Small intestine (tissue), 7 donors: ENCODE data around the gene LSAMP. TPM values are rescaled to one million over a fixed set of nuclear protein-coding genes. Genes with fewer than 3 reads are reported as not detected.
A peak's percentile ranks its signal among the peaks of the same experiment; 100 is the strongest.

ENCODE experiments used
- DNase-seq, 2 donors: peaks; one replicate each; pipeline versions ENCODE4 v3.0.0 to v3.0.0-alpha.2; 2013
- FAIRE-seq: peaks from 2 replicates; lab custom pipeline; 2012; peaks lifted over from hg19 to GRCh38; lab: Jason Lieb, UNC
- H3K27ac ChIP-seq, 3 donors: one replicate each; pipeline ENCODE4 v1.5.1; 2013; ENCODE audit warnings: low read length in 2 of 3, mild to moderate bottlenecking in 2 of 3, control low read depth in 1 of 3, inconsistent platforms in 1 of 3, low read depth in 1 of 3, moderate library complexity in 1 of 3
- H3K27me3 ChIP-seq, 3 donors: one replicate each; pipeline ENCODE4 v1.6.1; 2013; ENCODE audit warnings: low read length in 3 of 3, inconsistent platforms in 1 of 3; ENCODE audit not compliant: control insufficient read depth in 3 of 3, insufficient read depth in 3 of 3
- H3K36me3 ChIP-seq, 3 donors: one replicate each; pipeline ENCODE4 v1.6.1; 2013; ENCODE audit warnings: low read length in 3 of 3, inconsistent platforms in 1 of 3, low read depth in 1 of 3, mild to moderate bottlenecking in 1 of 3, moderate library complexity in 1 of 3; ENCODE audit not compliant: control insufficient read depth in 3 of 3, insufficient read depth in 2 of 3
- H3K4me1 ChIP-seq, 3 donors: one replicate each; pipeline ENCODE4 v1.6.1; 2013; ENCODE audit warnings: low read length in 2 of 3, inconsistent platforms in 1 of 3, low read depth in 1 of 3, mild to moderate bottlenecking in 1 of 3, moderate library complexity in 1 of 3; ENCODE audit not compliant: control insufficient read depth in 3 of 3, insufficient read depth in 2 of 3
- H3K4me3 ChIP-seq, 3 donors: one replicate each; pipeline ENCODE4 v1.5.1; 2013; ENCODE audit warnings: low read length in 3 of 3, control low read depth in 1 of 3, inconsistent platforms in 1 of 3, low read depth in 1 of 3, mild to moderate bottlenecking in 1 of 3, moderate library complexity in 1 of 3
- H3K9me3 ChIP-seq, 2 donors: one replicate each; pipeline ENCODE4 v1.6.1; 2013; ENCODE audit warnings: low read depth in 1 of 2, low read length in 1 of 2; ENCODE audit not compliant: control insufficient read depth in 2 of 2, insufficient read depth in 1 of 2
- WGBS, 3 donors: extraction: QIAGEN DNeasy Blood & Tissue Kit; methylation state at CpG; one replicate each; pipeline ENCODE4 v1.1.7; 2013; 5-methylcytosine and 5-hydroxymethylcytosine counted together
- polyA plus RNA-seq, 4 donors: library from polyadenylated mRNA; stranded (reverse) in 3 of 4; unstranded in 1 of 4; fragments of 200-250 nt in 3 of 4; fragments of 120-200 nt in 1 of 4; gene quantifications; one replicate each; pipeline versions ENCODE4 v1.2.1 to v1.2.3, GENCODE V29; 2013
- donor health status: healthy with polysubstance abuse.
- donor health status: control.
- donor health status: control.
- donor health status: Bipolar disorder and iron deficiency.
- donor health status: healthy.

Gene LSAMP
- polyA plus RNA-seq, 4 donors: 0.27 to 2.9 (median 1.8) TPM; not detected in 1

GRCh38 chr3:115836944-115837343 is 608.3 kb downstream of the LSAMP start:
- no peaks in the 10 kb centered on the region for H3K9me3 ChIP-seq

GRCh38 chr3:115835946-115836345 is 609.3 kb downstream of the LSAMP start:
- 73 to 86% (median 78%) methylated on average over 4 of the region's 4 CpGs for WGBS, 3 donors
- DNase-seq (no peak), FAIRE-seq (no peak)
- Histone ChIP-seq H3K4me3 (no peak overlapping the region), H3K27ac (no peak overlapping the region), H3K4me1 (no peaks in the 10 kb centered on the region), H3K27me3 (peaks cover 0 to 2% (median 0%) of the 10 kb centered on the region in 3 donors), H3K9me3 (no peaks in the 10 kb centered on the region), H3K36me3 (no peaks in the 10 kb centered on the region)

More at GRCh38 chr3:115836944-115837343, 608.3 kb downstream of the LSAMP start:
- H3K4me1 ChIP-seq: no peaks in the 10 kb centered on the region
- H3K4me3 ChIP-seq: no peak overlapping the region
- WGBS, 3 donors: 26 to 60% (median 35%) methylated on average over 3 of the region's 3 CpGs
- no peaks in the 10 kb centered on the region for H3K36me3 ChIP-seq
- DNase-seq (peak in 1 of 2 donors; percentile 7), FAIRE-seq (no peak)
- H3K27me3 ChIP-seq: peaks cover 0 to 2% (median 0%) of the 10 kb centered on the region in 3 donors
- H3K27ac ChIP-seq: no peak overlapping the region

- DNase-seq (no peak), FAIRE-seq (no peak)
- H3K27me3 ChIP-seq: peaks cover 0 to 2% (median 0%) of the 10 kb centered on the region in 3 donors
- no peaks in the 10 kb centered on the region for H3K36me3 ChIP-seq
- no peaks in the 10 kb centered on the region for H3K4me1 ChIP-seq
- H3K4me3 ChIP-seq: no peak overlapping the region
- no peaks in the 10 kb centered on the region for H3K9me3 ChIP-seq
- WGBS, 3 donors: 89 to 97% (median 90%) methylated on average over 1 of the region's 1 CpG
- no peak overlapping the region for H3K27ac ChIP-seq
Measured at GRCh38 chr3:115834068-115834467, 611.2 kb downstream of the LSAMP start.

GRCh38 chr3:115833074-115833473 is 612.2 kb downstream of the LSAMP start:
- no peak for DNase-seq
- Histone ChIP-seq H3K36me3 (no peaks in the 10 kb centered on the region), H3K4me3 (no peak overlapping the region), H3K27me3 (peaks cover 0 to 2% (median 0%) of the 10 kb centered on the region in 3 donors), H3K9me3 (no peaks in the 10 kb centered on the region), H3K4me1 (no peaks in the 10 kb centered on the region), H3K27ac (no peak overlapping the region)
- no peak for FAIRE-seq
- WGBS, 3 donors: 48 to 67% (median 65%) methylated on average over 2 of the region's 2 CpGs

GRCh38 chr3:115832265-115832664 is 613.0 kb downstream of the LSAMP start:
- 70 to 80% (median 78%) methylated on average over 3 of the region's 3 CpGs for WGBS, 3 donors
- H3K4me3 ChIP-seq: no peak overlapping the region
- H3K4me1 ChIP-seq: no peaks in the 10 kb centered on the region
- no peak overlapping the region for H3K27ac ChIP-seq
- FAIRE-seq (no peak), DNase-seq (no peak)
- peaks cover 0 to 2% (median 0%) of the 10 kb centered on the region in 3 donors for H3K27me3 ChIP-seq
- H3K9me3 ChIP-seq: no peaks in the 10 kb centered on the region
- H3K36me3 ChIP-seq: no peaks in the 10 kb centered on the region

- H3K4me1 ChIP-seq: no peaks in the 10 kb centered on the region
- H3K27ac ChIP-seq: no peak overlapping the region
- no peak for DNase-seq
- no peak overlapping the region for H3K4me3 ChIP-seq
- H3K36me3 ChIP-seq: no peaks in the 10 kb centered on the region
- peaks cover 0 to 2% (median 0%) of the 10 kb centered on the region in 3 donors for H3K27me3 ChIP-seq
- WGBS, 3 donors: 57 to 70% (median 59%) methylated on average over 1 of the region's 1 CpG
- H3K9me3 ChIP-seq: no peaks in the 10 kb centered on the region
- no peak for FAIRE-seq
Measured at GRCh38 chr3:115831864-115832263, 613.4 kb downstream of the LSAMP start.

- Histone ChIP-seq H3K4me3 (no peak overlapping the region), H3K27me3 (peaks cover 0 to 2% (median 0%) of the 10 kb centered on the region in 3 donors), H3K27ac (no peak overlapping the region), H3K4me1 (no peaks in the 10 kb centered on the region), H3K36me3 (no peaks in the 10 kb centered on the region), H3K9me3 (no peaks in the 10 kb centered on the region)
- 63 to 70% (median 65%) methylated on average over 6 of the region's 6 CpGs for WGBS, 3 donors
- DNase-seq: no peak
- no peak for FAIRE-seq
Measured at GRCh38 chr3:115830764-115831395, 614.4 kb downstream of the LSAMP start.

GRCh38 chr3:115828401-115828800 is 616.9 kb downstream of the LSAMP start:
- FAIRE-seq: no peak
- WGBS, 3 donors: 43 to 54% (median 46%) methylated on average over 3 of the region's 3 CpGs
- Histone ChIP-seq H3K4me3 (no peak overlapping the region), H3K27me3 (peaks cover 0 to 2% (median 0%) of the 10 kb centered on the region in 3 donors), H3K4me1 (no peaks in the 10 kb centered on the region), H3K36me3 (no peaks in the 10 kb centered on the region), H3K9me3 (no peaks in the 10 kb centered on the region), H3K27ac (no peak overlapping the region)
- no peak for DNase-seq
